ENCODE data around the gene AKR1C8.

GRCh38 chr10:5157501-5157900 is 27.4 kb downstream of the AKR1C8 start:
- no peak for TF ChIP-seq GABPA (tag; conservative IDR thresholded peaks at IDR 0.05; ENCODE audit: low read depth)
- TF ChIP-seq MAX (CRISPR knock-in tag; IDR thresholded peaks at IDR 0.05) = no peak
- TF ChIP-seq POLR2A (conservative IDR thresholded peaks at IDR 0.05) = no peak
- no peak for TF ChIP-seq SMARCB1 (IDR thresholded peaks at IDR 0.05; ENCODE audit: insufficient read length, low read depth)
- TF ChIP-seq ZNF644 (tag; IDR thresholded peaks at IDR 0.05; ENCODE audit: low read depth) = no peak
- TF ChIP-seq ZNF512 (tag; IDR thresholded peaks at IDR 0.05) = no peak
- no peak for TF ChIP-seq CTCF (IDR thresholded peaks at IDR 0.05 in 2 of 3, conservative IDR thresholded peaks at IDR 0.05 in 1 of 3; ENCODE audit: insufficient read depth in 2 of 3, low read depth in 1 of 3, low read length in 3 of 3)
- no peak for TF ChIP-seq GTF3C2 (IDR thresholded peaks at IDR 0.05; ENCODE audit: borderline replicate concordance, extremely low read depth, insufficient read length)
- TF ChIP-seq HCFC1 (IDR thresholded peaks at IDR 0.05; ENCODE audit: low read depth, low read length) = no peak
- no peak for TF ChIP-seq CREB1 (IDR thresholded peaks at IDR 0.05)
- no peak for TF ChIP-seq CREB1 (CRISPR knock-in tag; IDR thresholded peaks at IDR 0.05)
- TF ChIP-seq ZNF23 (CRISPR knock-in tag; IDR thresholded peaks at IDR 0.05) = no peak
- TF ChIP-seq RBM39 (optimal IDR thresholded peaks at IDR 0.05; ENCODE audit: low read depth, low read length) = no peak
- no peak for TF ChIP-seq KLF10 (CRISPR knock-in tag; IDR thresholded peaks at IDR 0.05)
- no peak for TF ChIP-seq PTBP1 (IDR thresholded peaks at IDR 0.05; ENCODE audit: low read depth, low read length)

Measured in K562 (cell line).